ENCODE data around the gene AK5. TPM values are rescaled to one million over a fixed set of nuclear protein-coding genes. Genes with fewer than 3 reads are reported as not detected.

AK5 gene
- total and polyA plus RNA-seq, 4 donors: 0.06 to 3.0 (median 0.15) TPM; not detected in 1

DNA sequence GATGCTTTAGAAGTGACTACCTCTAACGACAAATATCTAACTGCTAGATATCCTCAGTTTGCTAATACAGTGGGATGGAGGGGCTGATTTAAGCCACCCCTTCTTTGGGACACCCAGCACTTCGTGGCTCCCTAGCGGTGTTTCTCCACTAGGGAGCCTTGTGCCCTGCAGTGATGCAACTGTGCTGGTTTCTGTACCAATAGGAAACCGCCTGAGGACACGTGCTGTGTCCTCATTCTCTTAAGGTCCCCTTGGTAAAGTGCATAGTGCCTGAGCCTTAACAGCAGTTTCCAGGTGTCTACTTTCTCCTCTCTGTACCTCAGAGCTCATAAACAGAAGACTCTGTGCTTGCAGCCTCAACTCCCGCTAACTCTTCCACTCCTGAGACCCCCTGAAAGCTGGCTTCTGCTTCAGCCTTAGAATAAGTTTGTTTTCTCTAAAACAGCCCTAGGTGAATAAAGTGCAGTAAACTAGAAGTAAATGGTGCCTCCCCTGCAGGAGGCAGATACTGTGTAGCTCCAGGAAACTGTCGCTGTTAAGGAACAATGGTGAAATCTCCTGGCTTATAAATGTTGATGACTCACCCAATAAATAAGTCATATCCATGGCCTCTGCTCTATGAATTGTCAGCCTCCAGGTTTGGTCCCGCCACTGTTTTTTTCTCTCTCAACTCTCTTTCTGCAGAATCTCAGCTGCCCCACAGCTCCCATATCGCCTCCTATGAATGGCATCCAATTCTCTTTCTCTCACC is 130.4 kb downstream of the AK5 start:
- no peaks in the 10 kb centered on the region for H3K36me3 ChIP-seq (ENCODE audit: control insufficient read depth in 4 of 4, insufficient read depth in 4 of 4, low read length in 4 of 4)
- no peaks in the 10 kb centered on the region for H3K27me3 ChIP-seq (ENCODE audit: control insufficient read depth in 3 of 3, insufficient read depth in 3 of 3, low read length in 2 of 3)
- no peak for ATAC-seq (ENCODE audit: insufficient read depth, low FRiP score)
- WGBS, 2 donors: 48 to 68% methylated on average over 9 of the region's 9 CpGs
- H3K9ac ChIP-seq (ENCODE audit: insufficient read depth in 1 of 2, low read length in 2 of 2): no peak overlapping the region
- H3K4me1 ChIP-seq (ENCODE audit: control insufficient read depth in 5 of 5, insufficient read depth in 5 of 5, low read length in 5 of 5): peaks cover 0 to 2% (median 0%) of the 10 kb centered on the region in 5 donors
- no peak for TF ChIP-seq CTCF (IDR thresholded peaks at IDR 0.05; ENCODE audit: control extremely low read depth, extremely low read depth)
- H3K27ac ChIP-seq (ENCODE audit: low read depth in 1 of 2, low read length in 1 of 2): no peak overlapping the region
- no peaks in the 10 kb centered on the region for H3K9me3 ChIP-seq (ENCODE audit: control insufficient read depth in 4 of 4, insufficient read depth in 3 of 4, low read length in 3 of 4)
- H3K4me3 ChIP-seq: no peak overlapping the region
- no peak for DNase-seq

- DNase-seq: no peak
- TF ChIP-seq CTCF (IDR thresholded peaks at IDR 0.05; ENCODE audit: control extremely low read depth, extremely low read depth): no peak
- H3K9me3 ChIP-seq (ENCODE audit: control insufficient read depth in 4 of 4, insufficient read depth in 3 of 4, low read length in 3 of 4): no peaks in the 10 kb centered on the region
- WGBS, 2 donors: 40 to 46% methylated on average over 8 of the region's 8 CpGs
- H3K9ac ChIP-seq (ENCODE audit: insufficient read depth in 1 of 2, low read length in 2 of 2): no peak overlapping the region
- no peak for ATAC-seq (ENCODE audit: insufficient read depth, low FRiP score)
- H3K27ac ChIP-seq (ENCODE audit: low read depth in 1 of 2, low read length in 1 of 2): no peak overlapping the region
- H3K36me3 ChIP-seq (ENCODE audit: control insufficient read depth in 4 of 4, insufficient read depth in 4 of 4, low read length in 4 of 4): no peaks in the 10 kb centered on the region
- no peak overlapping the region for H3K4me3 ChIP-seq
- no peaks in the 10 kb centered on the region for H3K27me3 ChIP-seq (ENCODE audit: control insufficient read depth in 3 of 3, insufficient read depth in 3 of 3, low read length in 2 of 3)
- H3K4me1 ChIP-seq (ENCODE audit: control insufficient read depth in 5 of 5, insufficient read depth in 5 of 5, low read length in 5 of 5): peaks cover 0 to 2% (median 0%) of the 10 kb centered on the region in 5 donors
Observed at GRCh38 chr1:77412820-77413530, 131.2 kb downstream of the AK5 start.

DNA sequence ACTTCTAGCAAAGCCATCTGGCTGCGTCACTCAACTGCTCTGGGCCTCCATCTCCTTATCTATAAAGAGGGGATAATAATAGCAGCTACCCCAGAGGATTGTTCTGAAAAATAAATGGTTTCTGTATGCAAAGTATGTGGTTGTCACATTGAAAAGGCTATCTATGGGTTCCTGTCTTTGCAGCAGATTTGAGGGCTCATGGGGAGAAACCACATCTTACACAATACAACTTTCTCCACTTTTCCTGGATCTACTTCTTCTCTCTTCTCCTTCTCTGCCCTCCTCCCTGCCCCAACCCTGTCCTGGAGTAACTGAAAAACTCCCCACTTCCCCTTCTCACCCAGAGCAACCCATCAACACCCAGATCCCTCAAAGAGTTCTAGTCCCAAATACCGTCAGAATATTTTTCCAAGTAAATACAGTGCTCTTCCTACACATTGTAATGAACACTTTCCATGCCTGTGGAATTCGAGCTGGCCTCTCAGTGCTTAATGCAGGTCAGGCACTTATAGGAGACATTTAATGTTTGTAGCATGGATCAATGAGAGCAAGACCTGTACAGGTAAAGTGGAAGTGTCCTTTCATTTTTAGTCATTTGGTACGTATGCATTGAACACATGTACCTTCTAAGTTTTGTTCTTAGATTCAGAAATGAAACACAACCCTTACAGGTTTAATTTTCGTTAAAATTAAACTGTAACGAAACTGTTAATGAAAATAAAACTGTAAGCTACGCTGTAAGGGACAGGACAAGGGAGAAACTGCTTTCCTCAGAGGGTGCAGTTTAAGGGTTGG is 131.9 kb downstream of the AK5 start:
- no peaks in the 10 kb centered on the region for H3K36me3 ChIP-seq (ENCODE audit: control insufficient read depth in 4 of 4, insufficient read depth in 4 of 4, low read length in 4 of 4)
- H3K27me3 ChIP-seq (ENCODE audit: control insufficient read depth in 3 of 3, insufficient read depth in 3 of 3, low read length in 2 of 3): no peaks in the 10 kb centered on the region
- H3K27ac ChIP-seq (ENCODE audit: low read depth in 1 of 2, low read length in 1 of 2): no peak overlapping the region
- ATAC-seq (ENCODE audit: insufficient read depth, low FRiP score) (no peak), DNase-seq (no peak)
- WGBS, 2 donors: 43 to 61% methylated on average over 7 of the region's 7 CpGs
- peaks cover 0 to 2% (median 0%) of the 10 kb centered on the region in 5 donors for H3K4me1 ChIP-seq (ENCODE audit: control insufficient read depth in 5 of 5, insufficient read depth in 5 of 5, low read length in 5 of 5)
- no peak for TF ChIP-seq CTCF (IDR thresholded peaks at IDR 0.05; ENCODE audit: control extremely low read depth, extremely low read depth)
- H3K9ac ChIP-seq (ENCODE audit: insufficient read depth in 1 of 2, low read length in 2 of 2): no peak overlapping the region
- H3K9me3 ChIP-seq (ENCODE audit: control insufficient read depth in 4 of 4, insufficient read depth in 3 of 4, low read length in 3 of 4): no peaks in the 10 kb centered on the region
- H3K4me3 ChIP-seq: no peak overlapping the region

Measured in lung (tissue), 12 donors.